Transverse colon (tissue), 4 donors: ENCODE measurements around the gene ATRN.

Experiments used
- EP300 ChIP-seq: sonication (generic); formaldehyde crosslinking; IDR thresholded peaks from one replicate; pipeline ENCODE4 v1.6.1; 2017; ENCODE audit warnings: antibody characterized with exemption, low read depth
- POLR2A ChIP-seq: fragments of 450-650 bp; IDR thresholded peaks from one replicate; pipeline ENCODE4 v1.6.1; 2016; ENCODE audit warnings: antibody characterized with exemption, mild to moderate bottlenecking, moderate library complexity
- POLR2AphosphoS5 ChIP-seq, 3 donors: sonication (generic); formaldehyde crosslinking; IDR thresholded peaks; one replicate each; pipeline ENCODE4 v1.6.1; 2016; ENCODE audit warnings: antibody characterized with exemption in 3 of 3
- TF ChIP-seq, protein P1 (sequence below), 5 experiments: fragments of 200-600 bp in 3 of 5; fragments of 450-650 bp in 2 of 5; sonication (generic) in 3 of 5; IDR thresholded peaks; 1 replicate in 2 of 5; 2 replicates in 3 of 5; pipeline ENCODE4 v1.5.1; 2016 to 2017; ENCODE audit warnings: antibody characterized with exemption in 5 of 5, inconsistent platforms in 3 of 5, mild to moderate bottlenecking in 2 of 5, moderate library complexity in 1 of 5

DNA sequence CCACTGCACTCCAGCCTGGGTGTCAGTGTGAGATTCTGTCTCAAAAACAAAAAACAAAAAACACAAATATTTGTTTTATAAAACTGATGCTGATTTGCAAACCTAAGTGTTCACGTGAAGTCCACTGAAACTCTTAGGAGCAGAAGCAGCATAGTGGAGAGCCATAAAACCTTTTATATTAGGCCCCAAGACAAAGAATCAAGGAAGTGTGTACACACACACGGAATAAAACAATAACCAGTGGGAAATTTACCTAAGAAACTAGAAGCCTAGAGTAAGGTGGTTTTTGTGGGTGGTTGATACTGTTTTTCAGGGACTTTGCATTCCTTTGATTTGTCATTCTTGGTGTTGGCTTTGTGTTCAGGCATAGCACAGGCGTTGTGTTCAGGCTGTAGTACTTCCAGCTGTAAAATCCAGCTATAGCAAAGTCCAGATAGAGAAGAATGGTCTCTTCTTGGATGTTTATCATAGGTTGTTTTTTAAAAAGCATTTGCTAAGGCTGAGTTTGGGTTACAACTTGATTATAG, 61.3 kb downstream of the ATRN start:
- TF ChIP-seq POLR2AphosphoS5 (IDR thresholded peaks at IDR 0.05) (no peak), POLR2A (no peak), EP300 (no peak)
- TF ChIP-seq, protein P1, sequence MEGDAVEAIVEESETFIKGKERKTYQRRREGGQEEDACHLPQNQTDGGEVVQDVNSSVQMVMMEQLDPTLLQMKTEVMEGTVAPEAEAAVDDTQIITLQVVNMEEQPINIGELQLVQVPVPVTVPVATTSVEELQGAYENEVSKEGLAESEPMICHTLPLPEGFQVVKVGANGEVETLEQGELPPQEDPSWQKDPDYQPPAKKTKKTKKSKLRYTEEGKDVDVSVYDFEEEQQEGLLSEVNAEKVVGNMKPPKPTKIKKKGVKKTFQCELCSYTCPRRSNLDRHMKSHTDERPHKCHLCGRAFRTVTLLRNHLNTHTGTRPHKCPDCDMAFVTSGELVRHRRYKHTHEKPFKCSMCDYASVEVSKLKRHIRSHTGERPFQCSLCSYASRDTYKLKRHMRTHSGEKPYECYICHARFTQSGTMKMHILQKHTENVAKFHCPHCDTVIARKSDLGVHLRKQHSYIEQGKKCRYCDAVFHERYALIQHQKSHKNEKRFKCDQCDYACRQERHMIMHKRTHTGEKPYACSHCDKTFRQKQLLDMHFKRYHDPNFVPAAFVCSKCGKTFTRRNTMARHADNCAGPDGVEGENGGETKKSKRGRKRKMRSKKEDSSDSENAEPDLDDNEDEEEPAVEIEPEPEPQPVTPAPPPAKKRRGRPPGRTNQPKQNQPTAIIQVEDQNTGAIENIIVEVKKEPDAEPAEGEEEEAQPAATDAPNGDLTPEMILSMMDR (IDR thresholded peaks at IDR 0.05): no peak
